GM19395 (cell line): ENCODE results near the gene PSAP.

Experiments
- ATAC-seq: cut with Tn5 transposase; IDR thresholded peaks from one replicate; pipeline ENCODE4 v1.9.1; 2021; ENCODE audit warnings: mild to moderate bottlenecking, moderate library complexity; ENCODE audit not compliant: unreplicated experiment

Gene PSAP

DNA sequence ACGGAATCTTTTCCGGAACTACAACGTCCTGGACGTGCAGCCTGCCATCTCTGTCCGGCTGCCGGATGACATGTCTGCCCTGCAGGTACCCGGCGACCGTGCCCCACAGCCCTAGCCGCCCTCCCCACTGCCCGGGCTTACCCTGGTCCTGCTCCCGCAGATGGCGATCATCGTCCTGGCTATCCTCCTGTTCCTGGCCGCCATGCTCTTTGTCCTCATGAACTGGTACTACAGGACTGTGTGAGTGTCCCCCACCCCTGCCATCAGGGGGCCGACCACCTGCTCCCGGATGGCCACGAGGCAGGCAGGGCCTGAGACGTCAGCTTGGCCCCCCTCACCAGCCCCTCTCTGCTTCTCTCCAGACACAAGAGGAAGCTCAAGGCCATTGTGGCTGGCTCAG is 39.7 kb downstream of the PSAP start:
- no peak for ATAC-seq

DNA sequence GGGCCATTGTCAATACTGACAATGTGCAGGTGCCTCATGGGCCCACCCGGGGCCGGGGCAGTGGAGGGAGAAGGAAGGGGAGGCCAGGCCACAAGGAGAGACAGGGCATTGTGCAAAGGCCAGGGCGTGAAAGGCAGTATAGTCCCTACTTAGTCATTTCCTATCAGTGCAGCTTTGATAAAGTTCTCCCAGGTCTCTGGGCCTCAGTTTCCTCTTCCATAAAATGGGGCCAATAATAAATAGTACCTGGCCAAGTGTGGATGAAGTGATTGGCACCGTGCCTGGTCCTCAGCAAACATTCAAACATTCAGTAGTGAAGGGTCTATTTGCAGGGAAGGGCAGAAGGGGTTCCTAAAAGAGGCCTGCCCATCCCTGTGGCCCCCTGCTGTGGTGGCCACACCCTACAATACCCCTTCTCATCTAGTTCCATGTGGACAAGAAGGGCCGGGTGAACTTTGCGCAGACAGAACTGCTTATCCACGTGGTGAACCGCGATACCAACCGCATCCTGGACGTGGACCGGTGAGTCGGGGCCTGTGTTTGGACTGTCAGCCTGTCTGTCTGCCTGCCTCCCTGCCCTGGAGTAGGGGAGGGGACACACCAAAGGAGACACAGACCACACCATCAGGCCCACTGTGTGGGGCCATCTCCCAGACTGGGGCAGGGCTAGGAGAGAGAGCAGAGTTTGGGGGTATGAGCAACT is 40.9 kb downstream of the PSAP start:
- ATAC-seq = no peak

DNA sequence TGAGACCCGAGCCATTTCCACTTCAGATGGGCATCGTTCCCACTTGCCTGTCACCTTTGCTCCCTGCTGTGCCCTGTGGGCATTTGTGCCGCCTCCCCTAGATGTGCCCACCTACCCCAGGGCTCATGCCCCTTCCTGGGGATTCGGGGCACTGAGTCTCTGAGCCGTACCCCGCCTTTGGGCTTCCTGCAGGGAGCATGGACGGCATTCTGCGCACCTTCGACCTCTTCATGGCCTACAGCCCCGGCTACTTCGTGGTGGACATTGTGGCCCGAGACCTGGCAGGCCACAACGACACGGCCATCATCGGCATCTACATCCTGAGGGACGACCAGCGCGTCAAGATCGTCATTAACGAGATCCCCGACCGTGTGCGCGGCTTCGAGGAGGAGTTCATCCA is 41.4 kb downstream of the PSAP start:
- no peak for ATAC-seq

DNA sequence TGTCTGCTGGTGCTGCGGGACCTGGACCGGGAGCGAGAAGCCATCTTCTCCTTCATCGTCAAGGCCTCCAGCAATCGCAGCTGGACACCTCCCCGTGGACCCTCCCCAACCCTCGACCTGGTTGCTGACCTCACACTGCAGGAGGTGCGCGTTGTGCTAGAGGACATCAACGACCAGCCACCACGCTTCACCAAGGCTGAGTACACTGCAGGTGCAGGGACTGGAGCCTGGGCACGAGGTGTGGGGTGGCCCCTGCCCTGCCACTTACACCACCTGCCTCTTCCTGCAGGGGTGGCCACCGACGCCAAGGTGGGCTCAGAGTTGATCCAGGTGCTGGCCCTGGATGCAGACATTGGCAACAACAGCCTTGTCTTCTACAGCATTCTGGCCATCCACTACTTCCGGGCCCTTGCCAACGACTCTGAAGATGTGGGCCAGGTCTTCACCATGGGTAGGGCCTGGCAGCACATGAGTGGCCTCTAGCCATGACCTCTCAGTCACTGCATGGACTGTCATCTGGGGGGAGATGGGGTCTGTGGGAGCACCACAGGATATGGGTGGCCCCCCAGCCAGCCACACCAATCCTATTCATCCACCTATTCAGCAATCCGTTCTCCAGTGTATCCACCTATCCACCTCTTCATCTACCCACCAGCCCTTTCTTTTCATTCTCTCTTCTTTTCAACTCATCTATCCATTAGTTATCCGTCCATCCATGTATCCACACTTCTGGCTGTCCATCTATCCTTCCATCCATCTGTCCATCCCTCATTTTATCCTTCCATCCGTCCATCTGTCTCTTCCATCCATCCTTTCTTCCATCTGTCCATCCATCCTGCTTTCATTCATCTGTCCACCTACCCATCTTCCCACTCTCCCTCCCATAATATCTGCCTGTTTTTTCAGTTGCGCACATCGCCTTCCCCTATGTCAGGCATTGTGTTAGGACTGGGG is 43.2 kb downstream of the PSAP start:
- no peak for ATAC-seq

DNA sequence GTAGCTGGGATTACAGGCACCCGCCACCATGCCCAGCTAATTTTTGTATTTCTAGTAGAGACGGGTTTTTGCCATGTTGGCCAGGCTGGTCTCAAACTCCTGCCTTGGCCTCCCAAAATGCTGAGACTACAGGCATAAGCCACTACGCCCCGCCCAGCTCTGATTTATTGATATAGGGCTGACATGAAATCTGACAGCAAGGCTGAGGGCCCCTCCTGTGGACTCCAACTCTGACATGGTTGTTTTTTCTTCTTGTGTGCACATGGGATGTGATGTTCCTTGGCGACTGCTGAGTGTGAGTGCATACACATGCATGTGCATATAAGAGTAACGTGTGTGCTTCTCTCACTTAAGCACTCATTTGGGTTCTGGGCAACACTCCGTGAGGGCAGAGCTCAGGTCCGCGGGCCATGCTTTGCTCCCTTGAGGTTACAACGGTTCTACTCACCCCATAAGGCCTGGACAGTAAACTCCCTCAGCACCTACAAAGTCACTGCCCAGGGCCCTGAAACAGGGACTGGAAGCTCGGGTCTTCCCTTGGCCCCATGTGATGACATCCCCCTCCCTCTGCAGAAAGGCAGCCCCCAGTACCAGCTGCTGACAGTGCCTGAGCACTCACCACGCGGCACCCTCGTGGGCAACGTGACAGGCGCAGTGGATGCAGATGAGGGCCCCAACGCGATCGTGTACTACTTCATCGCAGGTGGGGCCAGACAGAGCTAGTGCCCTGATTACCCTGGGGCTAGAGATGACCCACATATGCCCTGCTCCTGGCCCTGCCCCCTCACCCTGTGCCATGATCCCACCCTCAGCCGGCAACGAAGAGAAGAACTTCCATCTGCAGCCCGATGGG is 44.1 kb downstream of the PSAP start:
- no peak for ATAC-seq

DNA sequence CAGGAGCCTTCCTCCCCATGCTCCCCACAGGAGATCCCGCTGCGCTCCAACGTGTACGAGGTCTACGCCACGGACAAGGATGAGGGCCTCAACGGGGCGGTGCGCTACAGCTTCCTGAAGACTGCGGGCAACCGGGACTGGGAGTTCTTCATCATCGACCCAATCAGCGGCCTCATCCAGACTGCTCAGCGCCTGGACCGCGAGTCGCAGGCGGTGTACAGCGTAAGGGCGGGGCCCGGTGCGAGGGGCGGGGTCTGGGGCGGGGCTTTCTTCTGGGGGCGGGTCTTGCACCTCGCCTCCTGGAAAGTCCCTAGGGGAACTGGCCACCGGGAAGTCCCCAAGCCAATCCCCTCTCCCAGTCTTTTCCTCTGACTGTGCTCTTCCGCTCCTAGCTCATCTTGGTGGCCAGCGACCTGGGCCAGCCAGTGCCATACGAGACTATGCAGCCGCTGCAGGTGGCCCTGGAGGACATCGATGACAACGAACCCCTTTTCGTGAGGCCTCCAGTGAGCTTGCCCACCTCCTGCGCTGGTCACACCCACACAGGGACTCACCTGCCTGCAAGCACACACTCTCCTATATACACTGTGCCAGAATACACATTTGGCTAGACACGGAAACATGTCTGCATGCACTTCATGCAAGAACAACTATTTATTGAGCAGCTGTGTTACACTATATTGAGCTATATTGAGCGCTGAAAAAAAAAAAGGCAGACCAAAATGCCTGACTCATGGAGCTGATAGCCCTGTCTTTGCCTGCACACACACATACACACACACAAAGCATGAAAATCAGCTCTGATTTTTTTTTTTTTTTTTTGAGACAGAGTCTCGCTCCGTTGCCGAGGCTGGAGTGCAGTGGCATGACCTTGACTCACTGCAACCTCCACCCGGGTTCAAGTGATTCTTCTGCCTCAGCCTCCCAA is 45.0 kb downstream of the PSAP start:
- ATAC-seq = no peak

DNA sequence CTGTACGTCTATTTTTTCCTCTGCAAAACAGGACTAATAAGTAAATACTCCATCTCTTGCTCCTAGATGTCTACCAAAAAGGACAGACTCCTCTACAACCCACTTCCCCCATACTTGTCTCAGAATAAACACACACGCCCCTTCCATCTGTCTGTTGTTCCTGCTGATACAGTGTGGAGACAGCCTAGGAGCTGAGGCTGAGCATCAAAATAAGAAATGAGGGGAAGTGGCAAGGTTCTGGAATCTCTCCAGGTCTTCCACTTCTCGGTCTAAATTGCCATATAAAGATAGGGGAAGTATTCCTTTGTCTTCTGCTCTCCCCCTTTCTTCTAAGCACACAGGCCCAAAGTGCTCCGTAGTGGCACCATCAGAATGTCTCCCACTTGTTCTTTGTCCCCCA is 47.0 kb downstream of the PSAP start:
- no peak for ATAC-seq

DNA sequence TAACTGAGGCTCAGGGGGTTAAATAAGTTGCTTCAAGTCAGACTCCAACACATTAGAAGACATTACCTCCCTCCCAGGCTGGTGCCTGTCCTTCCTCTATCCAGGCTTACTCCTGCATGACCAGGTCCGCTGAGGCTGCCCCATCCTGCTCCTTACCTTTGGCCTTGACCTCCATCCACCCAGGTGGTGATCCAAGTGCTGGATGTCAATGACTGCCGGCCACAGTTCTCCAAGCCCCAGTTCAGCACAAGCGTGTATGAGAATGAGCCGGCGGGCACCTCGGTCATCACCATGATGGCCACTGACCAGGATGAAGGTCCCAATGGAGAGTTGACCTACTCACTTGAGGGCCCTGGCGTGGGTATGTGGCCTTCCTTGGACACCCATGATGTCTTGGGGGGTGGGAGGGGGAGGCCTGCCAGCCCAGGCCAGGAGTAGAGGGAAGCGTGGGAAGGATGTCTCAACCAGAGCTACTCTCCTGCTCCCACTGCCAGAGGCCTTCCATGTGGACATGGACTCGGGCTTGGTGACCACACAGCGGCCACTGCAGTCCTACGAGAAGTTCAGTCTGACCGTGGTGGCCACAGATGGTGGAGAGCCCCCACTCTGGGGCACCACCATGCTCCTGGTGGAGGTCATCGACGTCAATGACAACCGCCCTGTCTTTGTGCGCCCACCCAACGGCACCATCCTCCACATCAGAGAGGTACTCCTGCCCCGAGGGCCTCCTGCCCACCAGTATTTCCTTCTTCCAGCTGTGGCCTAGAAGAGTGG is 48.1 kb downstream of the PSAP start:
- ATAC-seq = no peak

DNA sequence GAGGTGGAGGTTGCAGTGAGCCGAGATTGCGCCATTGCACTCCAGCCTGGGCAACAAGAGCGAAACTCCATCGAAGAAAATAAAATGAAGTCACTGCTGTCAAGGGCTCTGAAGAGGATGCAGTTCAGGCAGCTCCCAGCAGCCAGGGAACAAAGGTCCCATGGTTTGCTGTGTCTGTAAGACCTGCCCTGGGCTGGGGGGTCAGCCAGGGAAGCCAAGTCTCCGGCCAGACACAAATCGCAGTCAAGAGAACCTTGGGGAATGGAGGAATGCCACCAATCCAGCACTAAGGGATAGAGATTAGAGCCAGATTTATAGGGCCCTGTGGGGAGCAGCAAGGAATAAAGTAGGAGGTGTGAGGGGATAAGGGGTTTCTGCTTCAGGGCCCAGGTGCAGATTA is 48.8 kb downstream of the PSAP start:
- no peak for ATAC-seq

DNA sequence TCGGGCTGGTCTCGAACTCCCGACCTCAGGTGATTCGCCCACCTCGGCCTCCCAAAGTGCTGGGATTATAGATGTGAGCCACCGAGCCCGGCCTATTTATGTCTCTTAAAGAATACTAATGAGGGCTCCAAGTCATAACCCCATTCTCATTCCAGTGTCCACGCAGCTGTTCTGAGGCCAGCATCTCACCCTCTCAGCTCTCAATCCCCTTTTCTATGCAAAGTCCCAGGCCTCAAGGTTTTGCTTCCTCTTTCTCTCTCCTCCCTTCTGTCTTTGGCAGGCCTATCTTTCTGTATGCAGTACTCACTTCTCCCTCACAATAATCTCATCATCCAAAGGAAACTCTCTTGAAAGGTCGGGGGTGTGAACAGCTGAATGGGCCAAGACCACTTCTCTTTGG is 49.7 kb downstream of the PSAP start:
- ATAC-seq = peak; percentile 92

DNA sequence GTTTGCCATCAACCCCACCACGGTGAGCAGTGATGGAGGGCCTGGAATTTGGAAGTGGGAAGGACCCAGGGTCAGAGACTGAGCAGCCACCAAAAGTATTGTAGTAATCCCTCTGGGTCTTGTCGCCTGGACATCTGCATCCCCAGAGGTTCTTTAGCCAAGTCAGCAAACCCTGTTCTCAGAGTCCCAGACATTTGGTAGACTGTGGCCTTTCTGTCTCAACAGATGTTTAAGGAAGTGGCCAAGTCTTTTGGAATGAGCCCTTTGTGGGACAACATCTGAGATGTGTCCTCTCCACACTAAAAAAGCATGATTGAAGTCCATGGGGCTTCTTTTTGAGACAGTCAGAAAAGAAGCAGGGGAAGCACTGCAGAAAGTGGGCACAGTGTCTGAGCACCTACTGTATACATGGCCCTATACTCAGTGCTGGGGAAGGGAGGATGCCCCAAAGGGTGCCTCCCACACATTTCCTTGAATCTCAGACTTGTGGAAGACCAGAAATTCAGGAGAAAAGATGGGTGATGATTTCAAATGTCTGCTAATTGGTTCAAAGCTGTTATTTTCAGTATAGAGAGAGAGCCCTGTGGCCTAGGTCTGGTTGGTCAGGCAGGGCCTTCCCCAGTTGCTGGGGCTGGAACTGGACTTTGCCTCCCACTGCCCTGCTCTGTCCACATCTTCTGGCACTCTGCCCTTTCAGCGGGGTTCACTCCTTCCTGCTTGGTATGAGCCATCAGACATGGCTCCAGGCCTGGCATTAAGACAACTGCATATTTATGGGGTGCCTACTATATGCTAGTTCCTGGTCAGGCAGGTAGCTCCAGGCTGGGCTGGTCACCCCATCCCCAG is 51.2 kb downstream of the PSAP start:
- no peak for ATAC-seq

DNA sequence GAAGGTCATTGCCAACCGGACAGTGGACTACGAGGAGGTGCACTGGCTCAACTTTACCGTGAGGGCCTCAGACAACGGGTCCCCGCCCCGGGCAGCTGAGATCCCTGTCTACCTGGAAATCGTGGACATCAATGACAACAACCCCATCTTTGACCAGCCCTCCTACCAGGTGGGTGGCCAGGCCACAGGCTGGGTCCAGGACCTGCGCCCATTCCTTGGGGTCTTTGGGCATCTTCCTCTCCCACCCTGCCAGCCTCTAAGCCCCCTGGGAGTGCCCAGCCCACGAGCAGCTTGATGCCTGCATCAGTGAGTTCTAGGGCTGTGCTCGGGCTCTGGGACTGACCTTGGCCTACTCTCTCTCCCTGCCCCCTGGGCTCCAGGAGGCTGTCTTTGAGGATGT is 51.9 kb downstream of the PSAP start:
- ATAC-seq = no peak

DNA sequence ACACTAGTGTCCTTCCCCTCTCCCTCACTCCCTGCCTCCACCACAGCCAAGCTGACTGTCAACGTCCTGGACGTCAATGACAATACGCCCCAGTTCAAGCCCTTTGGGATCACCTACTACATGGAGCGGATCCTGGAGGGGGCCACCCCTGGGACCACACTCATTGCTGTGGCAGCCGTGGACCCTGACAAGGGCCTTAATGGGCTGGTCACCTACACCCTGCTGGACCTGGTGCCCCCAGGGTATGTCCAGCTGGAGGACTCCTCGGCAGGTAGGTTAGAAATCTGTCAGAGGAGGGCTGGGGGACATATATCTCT is 52.8 kb downstream of the PSAP start:
- ATAC-seq = no peak

DNA sequence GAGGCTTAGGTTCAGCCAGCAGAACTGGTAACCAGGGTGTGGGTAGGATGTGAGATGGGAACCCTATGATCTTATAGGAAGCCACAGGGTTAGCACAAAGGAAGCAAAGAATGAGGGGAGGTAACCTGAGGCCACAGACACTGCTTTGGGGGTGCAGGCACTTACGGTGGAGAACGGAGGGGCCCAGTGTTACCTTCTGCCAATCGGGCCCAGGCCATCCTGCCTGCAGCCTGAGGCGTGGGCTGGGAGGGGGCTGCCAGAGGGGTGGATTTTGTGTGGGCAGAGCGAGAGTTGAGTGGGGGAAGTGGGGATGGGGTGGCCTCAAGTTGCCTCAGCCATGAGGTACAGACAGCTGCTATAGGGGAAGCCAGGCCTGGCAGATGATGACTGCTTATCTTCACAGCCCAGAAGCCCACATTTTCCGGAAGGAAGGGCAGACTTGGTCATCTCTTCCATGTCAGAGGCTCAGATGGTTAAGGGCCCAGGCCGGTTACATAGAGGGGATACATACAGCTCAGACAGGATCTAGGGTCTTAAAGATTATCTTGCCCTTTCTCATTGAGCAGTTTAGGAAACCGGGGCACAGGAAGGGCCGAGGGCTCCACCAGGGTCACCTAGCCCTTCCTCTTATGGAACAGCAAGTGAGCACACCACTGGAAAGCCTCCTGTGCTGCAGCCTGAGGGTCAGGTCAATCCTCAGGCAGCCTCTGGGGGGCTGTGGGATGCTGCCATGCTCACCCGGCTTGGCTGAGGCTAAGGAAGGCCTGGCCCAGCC is 53.3 kb downstream of the PSAP start:
- no peak for ATAC-seq

DNA sequence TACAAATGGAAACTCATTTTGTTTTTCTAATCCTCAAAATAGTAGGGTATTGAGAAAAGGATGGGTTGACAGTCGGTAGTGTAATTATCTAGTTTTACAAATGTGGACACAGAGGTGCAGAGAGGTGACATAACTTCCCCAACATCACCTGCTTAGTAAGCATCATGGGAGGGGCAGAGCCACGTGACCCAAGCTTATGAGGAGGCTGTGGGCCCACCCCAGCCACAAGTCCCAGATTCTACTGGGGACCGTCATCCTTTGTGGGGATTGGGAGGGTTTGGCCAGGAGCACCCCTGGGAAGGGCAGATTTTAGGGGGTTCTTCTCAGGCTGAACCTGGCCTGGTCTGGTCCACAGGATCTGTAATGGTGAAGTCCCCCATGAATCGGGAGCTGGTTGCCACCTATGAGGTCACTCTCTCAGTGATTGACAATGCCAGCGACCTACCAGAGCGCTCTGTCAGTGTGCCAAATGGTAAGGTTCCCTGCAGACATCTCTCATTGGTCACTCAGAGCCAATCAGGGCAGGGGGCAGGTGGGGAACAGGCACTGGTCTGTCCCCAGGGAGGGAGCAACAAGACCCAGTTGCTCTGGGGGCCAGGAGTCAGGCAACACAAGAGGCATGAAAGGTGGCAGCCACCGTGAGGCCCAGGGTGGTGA is 54.2 kb downstream of the PSAP start:
- no peak for ATAC-seq

DNA sequence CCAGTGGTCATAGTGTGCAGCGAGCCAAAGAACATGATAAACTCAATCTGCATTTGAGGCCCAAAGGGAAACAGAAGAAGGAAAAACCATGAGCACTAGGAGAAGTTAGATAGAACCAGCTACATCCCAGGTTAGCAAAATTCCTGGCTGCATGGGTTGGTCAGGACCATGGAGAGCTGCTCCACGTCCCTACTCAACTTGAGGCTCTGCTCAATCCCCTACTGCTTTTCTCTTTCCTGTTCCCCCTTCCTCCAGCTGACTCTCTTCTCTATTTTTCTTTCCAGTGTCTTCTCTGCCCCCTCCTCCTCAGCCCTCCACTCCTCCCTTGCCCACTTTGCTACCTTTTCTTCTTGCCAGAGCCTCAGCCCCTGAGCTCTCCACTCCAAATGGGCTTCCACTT is 55.8 kb downstream of the PSAP start:
- no peak for ATAC-seq

DNA sequence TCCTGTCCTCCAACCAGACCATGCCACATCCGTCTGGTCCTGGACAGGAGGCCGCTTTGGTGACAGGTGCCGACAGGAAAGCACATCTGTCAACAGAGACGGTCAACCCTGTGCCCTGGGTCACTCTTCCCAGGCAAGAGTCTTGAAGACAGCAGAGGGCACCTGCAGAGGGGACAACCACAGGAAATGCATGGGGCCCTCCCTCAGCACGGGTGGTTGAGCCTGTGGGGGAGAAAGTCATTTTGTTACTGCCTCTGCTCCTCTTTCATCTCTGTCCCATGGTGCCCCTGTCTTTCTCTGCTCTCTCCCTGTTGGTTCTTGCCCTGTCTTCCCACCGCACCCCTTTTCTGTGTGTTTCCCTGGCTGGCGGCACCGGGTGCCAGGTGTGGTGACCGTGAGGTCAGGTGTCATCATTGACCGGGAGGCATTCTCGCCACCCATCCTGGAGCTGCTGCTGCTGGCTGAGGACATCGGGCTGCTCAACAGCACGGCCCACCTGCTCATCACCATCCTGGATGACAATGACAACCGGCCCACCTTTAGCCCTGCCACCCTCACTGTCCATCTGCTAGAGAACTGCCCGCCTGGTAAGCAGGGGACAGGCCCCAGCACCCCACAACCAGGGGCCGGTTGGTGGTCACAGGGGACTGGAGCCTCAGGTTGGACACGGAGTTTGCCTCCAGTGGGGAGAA is 60.2 kb downstream of the PSAP start:
- ATAC-seq = no peak
